Activated naive CD4-positive, alpha-beta T cell treated with anti-CD3 and anti-CD28 coated beads, Interleukin-2, amount 50 U/mL, for 24 hours (primary cell): Measurements from ENCODE around the gene NFIX.

Experiments
- H3K27ac Mint-ChIP-seq: one replicate; pipeline ENCODE4 v1.8.0; 2021; ENCODE audit warnings: mild to moderate bottlenecking, mixed read lengths
- H3K27me3 Mint-ChIP-seq: one replicate; pipeline ENCODE4 v1.8.0; 2021; ENCODE audit warnings: mixed read lengths
- H3K36me3 Mint-ChIP-seq: one replicate; pipeline ENCODE4 v1.8.0; 2021; ENCODE audit warnings: mixed read lengths
- H3K4me1 Mint-ChIP-seq: one replicate; pipeline ENCODE4 v1.8.0; 2021; ENCODE audit warnings: mixed read lengths
- H3K4me3 Mint-ChIP-seq: one replicate; pipeline ENCODE4 v1.8.0; 2021; ENCODE audit warnings: mild to moderate bottlenecking, mixed read lengths
- H3K9me3 Mint-ChIP-seq: one replicate; pipeline ENCODE4 v1.8.0; 2021; ENCODE audit warnings: mixed read lengths

The NFIX gene

DNA sequence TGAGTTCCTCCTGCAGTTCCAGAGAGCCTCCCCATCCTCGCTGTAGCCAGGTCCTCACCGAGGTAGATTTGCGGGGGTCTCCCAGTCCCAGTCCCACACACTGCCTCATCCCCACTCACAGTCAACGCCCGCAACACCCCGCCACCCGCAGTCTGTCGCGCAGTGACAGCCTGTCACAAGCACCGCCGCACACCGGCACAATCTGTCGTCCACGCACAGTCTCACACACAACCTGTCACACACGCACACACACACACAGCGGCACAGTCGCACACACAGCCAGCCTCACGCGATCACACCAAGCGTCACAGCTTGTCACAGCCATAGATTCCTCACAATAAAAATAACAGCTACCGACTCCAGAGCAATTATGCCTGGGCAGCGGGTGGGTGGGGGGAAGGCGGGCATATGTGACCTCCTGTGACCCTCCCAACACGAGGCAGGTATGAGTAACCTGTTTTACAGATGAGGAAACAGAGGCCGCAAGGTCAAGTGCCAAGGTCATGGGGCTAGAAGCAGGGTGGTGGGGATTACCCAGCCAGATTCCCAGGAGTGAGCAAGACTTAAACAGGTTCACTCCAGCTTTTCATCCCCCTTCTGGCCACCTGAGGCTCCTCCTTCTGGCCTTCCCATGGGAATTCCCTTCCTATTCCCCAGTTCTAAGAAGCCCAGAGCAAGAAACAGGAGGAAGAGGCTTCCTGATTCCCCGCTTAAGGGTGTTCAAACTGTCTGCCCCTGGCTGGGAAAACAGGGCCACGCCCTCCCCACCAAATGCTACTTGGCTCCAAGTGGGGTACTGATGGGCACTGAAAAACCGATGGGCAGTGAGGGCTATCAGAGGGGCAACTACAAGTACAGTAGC, 13.9 kb downstream of the NFIX start:
- peaks cover 23% of the 10 kb centered on the region for H3K4me1 Mint-ChIP-seq
- H3K36me3 Mint-ChIP-seq, result peaks cover 2% of the 10 kb centered on the region
- H3K27me3 Mint-ChIP-seq, result peaks cover 27% of the 10 kb centered on the region
- H3K4me3 Mint-ChIP-seq, result no peak overlapping the region
- no peaks in the 10 kb centered on the region for H3K9me3 Mint-ChIP-seq
- no peak overlapping the region for H3K27ac Mint-ChIP-seq

DNA sequence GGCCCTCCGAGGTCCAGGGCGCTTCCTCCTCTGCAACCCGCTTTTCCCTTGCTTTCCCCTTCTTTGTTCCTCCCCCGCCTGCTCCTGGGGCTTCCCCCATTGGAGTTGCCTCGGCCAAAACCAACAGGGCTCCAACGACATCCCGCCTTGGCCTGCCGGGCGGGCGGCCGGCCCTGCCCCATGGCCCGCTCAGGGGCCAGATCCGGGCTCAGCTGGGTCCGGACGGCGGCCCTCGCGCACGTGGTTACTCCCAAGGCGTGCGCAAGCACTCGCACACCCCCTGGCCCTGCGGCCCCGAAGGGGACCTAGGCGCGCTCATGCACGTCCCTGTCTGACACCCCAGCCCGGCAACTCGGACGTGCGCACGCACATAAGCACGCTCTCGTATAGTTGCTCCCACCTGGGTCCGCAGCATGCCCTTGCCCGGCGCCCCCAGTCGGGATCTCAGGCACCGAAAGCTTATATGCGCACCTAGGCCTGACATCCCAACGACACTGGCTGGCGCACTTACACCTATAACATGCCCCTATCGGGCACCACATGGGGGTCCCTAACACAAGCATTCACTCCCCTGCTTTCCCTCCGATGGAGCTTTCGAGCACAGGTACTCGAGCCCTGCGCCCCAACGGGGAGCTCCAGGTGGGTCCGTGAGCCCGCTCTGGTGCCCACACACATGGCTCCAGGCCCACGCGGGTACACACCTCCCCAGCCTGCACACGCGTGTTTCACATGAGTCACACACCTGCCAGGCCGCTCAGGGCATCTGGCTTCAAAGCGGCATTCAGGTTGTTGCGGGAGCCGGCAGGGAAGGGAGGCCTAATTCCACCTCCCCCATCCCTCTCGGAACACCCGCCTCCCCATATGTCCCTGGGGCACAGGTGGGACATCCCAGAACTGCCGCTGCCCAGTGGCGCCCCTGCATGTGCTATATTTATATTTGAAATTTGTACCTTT, 15.0 kb downstream of the NFIX start:
- Mint-ChIP-seq H3K36me3 (peaks cover 2% of the 10 kb centered on the region), H3K27ac (no peak overlapping the region), H3K9me3 (no peaks in the 10 kb centered on the region), H3K27me3 (peaks cover 36% of the 10 kb centered on the region), H3K4me1 (peaks cover 29% of the 10 kb centered on the region), H3K4me3 (no peak overlapping the region)

DNA sequence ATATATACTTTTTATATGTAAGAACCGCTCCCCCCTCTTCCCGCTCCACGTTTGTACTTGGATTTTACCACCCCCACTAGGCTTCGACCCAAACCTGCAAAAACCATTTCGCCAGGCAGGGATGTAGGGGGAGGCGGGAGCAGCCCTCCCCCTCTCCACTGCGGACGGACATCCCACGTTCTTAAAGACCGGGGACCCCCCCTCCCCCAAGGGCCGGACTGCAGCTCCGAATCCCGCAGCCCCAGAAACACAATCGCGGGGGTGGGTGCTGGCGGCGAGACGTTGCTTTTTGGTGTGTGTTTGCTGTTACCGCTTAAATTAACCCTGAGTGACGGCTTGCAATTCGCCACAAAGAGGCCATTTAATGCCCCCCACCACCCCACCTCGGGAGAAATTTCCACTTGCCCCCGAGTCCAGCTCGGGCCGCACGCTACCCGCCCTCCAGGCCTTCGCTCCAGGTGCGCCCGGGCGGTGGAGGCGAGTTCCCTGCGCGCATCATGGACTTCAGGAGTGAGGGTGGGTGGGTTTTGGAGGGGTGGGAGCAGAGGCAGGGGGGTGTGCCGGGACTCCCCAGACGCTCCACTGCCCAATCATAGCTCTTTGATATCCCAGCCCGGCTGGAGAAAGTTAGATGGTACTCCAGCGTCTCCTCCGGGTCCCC, 15.8 kb downstream of the NFIX start:
- H3K27me3 Mint-ChIP-seq, result peaks cover 39% of the 10 kb centered on the region
- H3K4me3 Mint-ChIP-seq, result no peak overlapping the region

DNA sequence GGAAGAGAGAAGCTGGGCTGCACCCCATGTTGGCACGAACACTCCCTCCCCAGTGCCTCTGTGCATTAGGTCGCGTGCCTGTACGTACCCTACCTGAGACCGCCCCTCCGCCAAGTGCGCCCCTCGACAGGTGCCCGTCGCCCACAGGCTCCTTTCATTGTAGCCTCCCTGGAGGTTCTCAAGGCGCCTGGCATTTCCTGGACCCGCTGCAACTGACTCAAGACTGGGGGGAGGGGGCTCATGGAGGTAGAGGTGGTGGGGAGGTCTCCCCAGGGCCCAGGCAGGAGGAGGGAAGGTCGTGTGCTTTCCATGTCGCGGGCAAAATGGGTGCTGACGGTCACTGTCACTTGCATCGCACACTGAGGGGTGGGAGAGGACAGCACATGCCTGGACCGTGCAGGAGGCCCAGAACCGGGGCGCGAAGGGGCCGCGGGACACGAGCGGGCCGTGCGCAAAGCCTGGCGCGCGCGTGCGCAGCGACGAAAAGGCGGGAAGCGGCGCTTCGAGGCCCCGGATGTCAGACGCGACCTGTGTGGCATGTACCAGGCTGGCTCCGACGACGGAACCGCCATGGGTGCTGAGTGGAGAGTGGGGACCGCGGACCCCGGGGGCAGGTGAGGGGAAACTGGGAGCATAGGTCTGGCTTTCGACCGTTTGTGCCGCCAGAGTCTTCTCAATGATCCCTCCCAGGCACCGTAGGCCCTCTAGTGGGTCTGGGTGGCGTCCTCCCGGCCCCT, 16.5 kb downstream of the NFIX start:
- Mint-ChIP-seq H3K27ac (no peak overlapping the region), H3K36me3 (peaks cover 2% of the 10 kb centered on the region), H3K4me1 (peaks cover 29% of the 10 kb centered on the region), H3K9me3 (no peaks in the 10 kb centered on the region), H3K27me3 (peaks cover 40% of the 10 kb centered on the region), H3K4me3 (no peak overlapping the region)

More for the DNA sequence above, 15.8 kb downstream of the NFIX start:
- Mint-ChIP-seq H3K36me3 (peaks cover 2% of the 10 kb centered on the region), H3K4me1 (peaks cover 29% of the 10 kb centered on the region), H3K27ac (no peak overlapping the region), H3K9me3 (no peaks in the 10 kb centered on the region)

DNA sequence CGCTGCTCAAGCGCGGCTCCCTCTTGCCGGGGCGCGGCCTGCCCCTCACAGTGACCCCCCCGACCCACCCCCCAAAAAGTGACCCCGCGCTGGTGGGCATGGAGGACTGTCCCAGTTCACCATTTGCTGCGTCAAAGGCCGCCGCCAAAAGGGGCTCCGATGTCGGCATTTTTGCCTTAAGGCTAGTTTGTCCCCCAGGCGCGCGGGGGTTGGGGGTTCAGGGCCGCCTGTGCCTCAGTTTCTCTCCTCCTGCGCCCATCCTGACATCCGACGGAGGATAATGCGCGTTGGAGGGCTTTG, 17.1 kb downstream of the NFIX start:
- Mint-ChIP-seq H3K27ac (peak overlapping the region; percentile 87), H3K4me3 (peak overlapping the region; percentile 89), H3K4me1 (peaks cover 29% of the 10 kb centered on the region), H3K36me3 (peaks cover 2% of the 10 kb centered on the region), H3K27me3 (peaks cover 40% of the 10 kb centered on the region), H3K9me3 (no peaks in the 10 kb centered on the region)

DNA sequence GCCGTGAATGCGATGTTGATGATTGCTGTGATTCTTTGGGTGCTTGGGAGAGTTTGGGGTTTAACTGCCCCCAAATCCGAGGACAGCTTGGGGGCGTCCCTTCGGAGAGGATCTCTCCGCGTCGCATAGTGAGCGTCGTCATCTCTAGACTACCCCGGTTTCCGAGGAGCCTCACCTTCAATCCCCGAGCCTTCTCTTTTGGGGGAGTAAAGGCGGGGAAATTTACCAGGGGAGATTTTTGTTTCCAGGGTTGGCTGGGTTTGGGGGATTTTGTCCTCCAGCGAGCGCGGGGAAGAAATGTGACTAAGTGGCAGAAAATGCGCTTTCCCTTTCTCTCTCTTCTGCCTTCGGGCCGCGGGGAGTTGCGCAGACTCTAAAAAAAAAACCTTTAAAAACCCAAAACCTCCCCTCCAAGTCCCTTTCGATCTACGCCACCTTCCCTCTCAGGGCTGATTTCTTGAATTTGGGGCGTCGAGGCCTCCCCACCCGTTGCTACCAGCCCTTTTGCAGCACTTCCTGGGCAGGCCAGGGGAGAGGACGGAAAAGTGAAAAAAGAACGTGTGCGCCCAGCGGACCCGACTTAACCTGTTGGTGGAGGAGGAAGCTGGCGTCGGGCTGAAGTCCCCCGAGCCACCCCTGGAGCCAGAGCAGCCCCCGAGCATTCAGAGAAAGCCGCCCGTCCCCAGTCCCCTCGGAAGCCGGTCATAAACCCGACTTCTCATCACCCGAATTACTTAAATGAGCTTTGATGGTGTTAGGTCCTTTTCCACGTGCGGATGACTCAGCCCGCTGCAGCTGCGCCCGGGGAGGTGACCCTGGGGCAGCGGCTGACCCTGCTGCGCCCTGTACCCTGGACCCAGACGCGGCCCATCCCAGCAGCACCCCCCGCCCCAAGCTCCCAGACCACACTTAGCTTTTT, 17.7 kb downstream of the NFIX start:
- no peaks in the 10 kb centered on the region for H3K9me3 Mint-ChIP-seq
- H3K4me1 Mint-ChIP-seq, result peaks cover 29% of the 10 kb centered on the region
- H3K4me3 Mint-ChIP-seq, result peak overlapping the region; percentile 89
- H3K27me3 Mint-ChIP-seq, result peaks cover 40% of the 10 kb centered on the region
- peaks cover 2% of the 10 kb centered on the region for H3K36me3 Mint-ChIP-seq
- H3K27ac Mint-ChIP-seq, result peak overlapping the region; percentile 87

DNA sequence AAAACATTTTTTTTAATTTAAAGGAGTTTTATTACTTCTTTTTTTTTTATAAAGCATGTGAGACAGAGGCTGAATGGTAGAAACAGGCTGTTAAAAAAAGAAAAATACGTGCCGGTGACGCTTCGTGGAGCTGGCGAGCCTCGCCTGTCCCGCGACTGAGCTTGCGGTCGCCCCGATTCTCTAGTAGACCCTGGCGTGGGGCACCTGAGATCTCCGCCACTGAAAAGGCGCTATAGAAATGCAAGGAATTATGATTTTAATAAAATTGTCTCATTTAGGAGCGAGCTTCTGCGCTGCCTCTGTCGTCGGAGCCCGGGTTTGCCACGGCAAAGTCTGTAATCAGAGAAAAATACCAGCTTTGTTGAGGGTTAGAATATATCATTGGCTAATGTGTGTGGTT, 18.4 kb downstream of the NFIX start:
- Mint-ChIP-seq H3K27me3 (peaks cover 37% of the 10 kb centered on the region), H3K9me3 (no peaks in the 10 kb centered on the region), H3K27ac (peak overlapping the region; percentile 17), H3K4me1 (peaks cover 29% of the 10 kb centered on the region), H3K4me3 (peak overlapping the region; percentile 80), H3K36me3 (peaks cover 2% of the 10 kb centered on the region)

DNA sequence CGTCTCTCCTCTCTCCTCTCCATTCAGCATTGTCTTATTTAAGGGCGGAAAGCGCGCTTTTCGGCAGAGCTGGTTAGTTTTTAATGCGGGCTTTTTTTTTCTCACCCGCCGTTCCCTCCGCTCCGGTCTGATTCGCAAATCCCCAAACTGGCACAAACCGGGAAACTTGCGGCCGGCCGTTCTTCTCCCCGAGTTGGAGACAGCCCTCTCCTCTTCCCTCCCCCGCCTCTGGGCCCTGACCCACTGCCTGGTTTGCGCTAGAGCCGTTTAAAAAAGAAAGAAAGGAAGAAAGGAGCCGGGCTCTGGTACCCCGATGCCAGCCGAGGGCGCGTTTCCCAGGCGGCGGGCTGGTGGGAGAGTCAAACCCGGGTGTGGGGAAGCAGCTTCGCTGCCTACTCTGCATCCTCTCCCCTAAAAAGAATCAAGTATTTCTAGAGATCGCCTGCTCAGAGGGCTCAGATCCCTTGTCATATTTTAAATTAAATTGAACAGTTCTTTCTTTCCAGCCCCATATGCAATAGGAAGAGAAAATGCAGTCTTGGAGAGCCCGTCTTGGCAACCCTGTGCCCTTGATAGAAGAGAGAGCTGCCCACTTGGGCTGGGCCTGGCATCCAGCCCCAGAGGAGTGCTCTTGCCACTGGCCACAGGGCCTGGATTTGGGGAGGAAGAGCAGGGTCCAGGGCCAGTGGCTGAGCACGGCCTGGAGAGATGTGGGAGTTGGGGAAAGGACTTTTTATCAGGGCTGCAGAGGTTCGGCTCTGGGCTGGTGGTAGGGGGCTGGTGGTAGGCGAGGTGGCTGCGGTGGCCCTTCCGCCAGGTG, 19.0 kb downstream of the NFIX start:
- H3K36me3 Mint-ChIP-seq, result no peaks in the 10 kb centered on the region
- H3K4me1 Mint-ChIP-seq, result peaks cover 25% of the 10 kb centered on the region
- H3K27ac Mint-ChIP-seq, result peak overlapping the region; percentile 17

DNA sequence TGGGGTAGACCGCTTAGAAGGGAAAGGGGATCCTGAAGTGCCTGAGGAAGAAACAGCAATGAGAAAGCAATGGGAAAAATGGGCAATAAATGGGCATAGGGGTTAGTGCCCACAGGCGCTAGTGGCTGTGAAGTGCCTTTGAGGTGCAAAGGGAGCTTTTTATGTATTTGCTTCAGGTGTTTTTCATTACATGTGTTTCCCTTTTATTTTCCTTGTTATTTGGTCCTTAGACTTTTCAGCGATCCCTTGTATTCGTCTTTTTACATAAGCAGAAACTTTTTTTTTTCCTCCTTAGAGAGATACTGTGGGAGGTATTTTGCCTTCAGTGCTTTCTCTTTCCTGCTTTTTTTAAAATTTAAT, 19.6 kb downstream of the NFIX start:
- peak overlapping the region; percentile 80 for H3K4me3 Mint-ChIP-seq
- no peaks in the 10 kb centered on the region for H3K9me3 Mint-ChIP-seq
- peaks cover 31% of the 10 kb centered on the region for H3K27me3 Mint-ChIP-seq
- H3K4me1 Mint-ChIP-seq, result peaks cover 25% of the 10 kb centered on the region
- H3K36me3 Mint-ChIP-seq, result no peaks in the 10 kb centered on the region
- H3K27ac Mint-ChIP-seq, result no peak overlapping the region

More for the DNA sequence above, 19.0 kb downstream of the NFIX start:
- Mint-ChIP-seq H3K4me3 (peak overlapping the region; percentile 80), H3K9me3 (no peaks in the 10 kb centered on the region), H3K27me3 (peaks cover 35% of the 10 kb centered on the region)

DNA sequence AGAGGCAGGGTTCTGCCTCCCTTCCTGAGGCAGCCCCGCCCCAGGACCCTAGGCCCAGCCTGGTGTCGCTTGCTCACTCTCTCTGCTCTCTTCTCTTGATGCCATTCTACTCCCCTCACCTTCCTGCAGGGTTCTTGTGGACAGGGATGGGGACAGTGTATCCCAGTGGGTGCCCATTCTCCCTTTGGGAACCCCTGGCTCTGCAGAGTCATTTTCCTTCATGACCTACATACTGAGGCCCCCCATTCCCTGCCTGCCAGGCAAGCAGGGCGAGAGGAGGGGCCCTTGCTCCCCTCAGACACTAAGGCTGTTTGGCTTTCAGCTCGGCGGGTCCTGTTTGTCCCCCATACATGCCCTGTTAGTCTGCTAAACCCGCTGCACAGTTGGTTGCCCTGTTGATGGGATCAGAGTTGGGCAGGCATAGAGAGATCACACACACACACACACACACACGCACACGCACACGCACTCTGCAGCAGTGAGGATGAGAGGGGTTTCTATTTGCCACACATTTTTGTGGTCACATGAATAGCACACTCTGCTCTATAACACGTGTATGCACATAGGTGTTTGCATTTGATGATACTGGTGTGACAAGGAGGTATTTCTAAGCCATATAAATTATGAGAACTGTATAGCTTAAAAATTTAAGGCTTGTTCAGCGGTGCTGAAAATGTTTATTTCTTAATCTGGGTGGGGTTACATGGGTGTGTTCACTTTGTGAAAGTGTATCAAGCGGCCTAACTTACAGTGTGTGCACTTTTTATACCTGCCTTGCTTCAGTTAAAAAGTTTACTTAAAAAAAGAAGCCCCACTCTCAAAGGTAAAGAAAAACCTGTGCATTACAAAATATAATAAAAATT, 20.3 kb downstream of the NFIX start:
- peaks cover 27% of the 10 kb centered on the region for H3K27me3 Mint-ChIP-seq
- peaks cover 25% of the 10 kb centered on the region for H3K4me1 Mint-ChIP-seq
- no peak overlapping the region for H3K27ac Mint-ChIP-seq
- no peaks in the 10 kb centered on the region for H3K36me3 Mint-ChIP-seq
- H3K9me3 Mint-ChIP-seq, result no peaks in the 10 kb centered on the region
- peak overlapping the region; percentile 38 for H3K4me3 Mint-ChIP-seq

DNA sequence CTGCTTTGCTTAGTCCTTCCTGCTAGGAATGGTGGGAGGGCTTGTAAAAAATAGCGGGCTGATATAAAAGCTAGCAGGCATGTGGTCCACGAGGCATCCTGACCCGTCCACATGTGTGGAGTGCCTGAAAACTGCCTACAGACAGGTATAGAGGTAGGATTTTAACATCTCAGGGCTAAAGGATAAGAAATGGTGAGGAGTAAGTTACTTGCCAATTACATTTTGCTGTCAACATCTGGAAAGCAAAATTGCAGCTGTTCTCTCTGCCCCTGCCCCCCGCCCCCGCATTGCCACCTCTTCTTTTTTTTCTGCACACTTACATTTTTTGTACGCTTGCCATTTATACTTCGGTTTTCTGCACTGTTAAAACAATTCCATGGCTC, 21.0 kb downstream of the NFIX start:
- H3K27ac Mint-ChIP-seq, result no peak overlapping the region
- H3K27me3 Mint-ChIP-seq, result peaks cover 25% of the 10 kb centered on the region
- H3K36me3 Mint-ChIP-seq, result no peaks in the 10 kb centered on the region
- H3K4me3 Mint-ChIP-seq, result no peak overlapping the region
- H3K9me3 Mint-ChIP-seq, result no peaks in the 10 kb centered on the region
- H3K4me1 Mint-ChIP-seq, result peaks cover 25% of the 10 kb centered on the region

DNA sequence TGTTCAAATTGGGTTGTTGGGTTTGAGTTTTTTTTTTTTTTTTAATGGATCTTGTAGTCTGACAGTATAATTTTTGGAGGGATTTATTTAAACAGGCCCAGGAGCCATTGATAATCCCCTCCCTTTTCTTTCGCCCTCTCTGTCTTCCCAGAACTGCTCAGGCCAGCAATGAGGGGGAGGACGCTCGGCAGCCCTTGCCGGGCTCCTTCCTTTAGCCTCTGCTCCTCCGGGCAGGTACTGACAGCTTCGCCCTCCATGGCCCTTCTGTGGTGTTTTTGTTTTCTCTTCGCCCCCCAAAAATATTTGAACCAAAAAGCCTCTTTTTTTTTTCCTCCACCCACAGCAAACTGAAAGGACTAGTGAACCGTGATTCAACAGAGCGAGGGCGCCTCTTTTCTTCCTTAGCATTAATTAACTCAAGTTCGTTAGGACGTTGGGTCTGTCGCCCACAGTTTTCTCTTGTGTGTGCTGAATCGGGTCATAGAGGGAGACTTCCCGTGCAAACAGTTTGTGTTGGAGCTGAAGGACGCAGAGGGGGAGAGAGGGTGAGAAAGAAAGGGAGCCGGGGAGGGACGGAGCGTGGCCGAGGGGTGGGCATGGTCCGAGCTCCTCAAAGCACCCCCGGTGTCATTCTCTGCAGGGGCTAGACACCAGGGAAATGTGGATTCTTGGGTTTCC, 21.5 kb downstream of the NFIX start:
- Mint-ChIP-seq H3K27me3 (peaks cover 23% of the 10 kb centered on the region), H3K36me3 (peaks cover under 1% of the 10 kb centered on the region), H3K4me1 (peaks cover 23% of the 10 kb centered on the region), H3K4me3 (no peak overlapping the region), H3K9me3 (no peaks in the 10 kb centered on the region), H3K27ac (no peak overlapping the region)
